Smooth muscle cell (in vitro differentiated cells): ENCODE measurements around the gene CCDC158. TPM values are rescaled to one million over a fixed set of nuclear protein-coding genes. Genes with fewer than 3 reads are reported as not detected.
"Not testable (repeated sequence)": the region's sequence is repeated elsewhere in the genome, so short reads cannot be mapped to it uniquely, and the experiment has no call there.

ENCODE experiments used
- DNase-seq: peaks from one replicate; lab custom pipeline; 2025; ENCODE audit not compliant: unreplicated experiment; lab: John Stamatoyannopoulos, UW
- H2AFZ ChIP-seq: fragments of 200-600 bp; sonication (generic); 2 replicates; pipeline ENCODE4 v1.6.0; 2016; ENCODE audit warnings: antibody characterized with exemption, low read depth, mild to moderate bottlenecking
- H3F3A ChIP-seq: fragments of 200-600 bp; sonication (generic); 2 replicates; pipeline ENCODE4 v1.6.0; 2017; ENCODE audit warnings: antibody characterized with exemption, low read depth
- H3K27ac ChIP-seq: fragments of 200-600 bp; sonication (generic); 2 replicates; pipeline ENCODE4 v1.5.1; 2016; ENCODE audit warnings: low read depth, mild to moderate bottlenecking
- H3K27me3 ChIP-seq: fragments of 200-600 bp; sonication (generic); 2 replicates; pipeline ENCODE4 v1.6.1; 2016; ENCODE audit warnings: low read depth, mild to moderate bottlenecking
- H3K36me3 ChIP-seq: fragments of 200-600 bp; sonication (generic); 2 replicates; pipeline ENCODE4 v1.5.1; 2016; ENCODE audit warnings: low read depth
- H3K4me1 ChIP-seq: fragments of 200-600 bp; sonication (generic); 2 replicates; pipeline ENCODE4 v1.5.1; 2016; ENCODE audit warnings: low read depth
- H3K4me2 ChIP-seq: fragments of 200-600 bp; sonication (generic); 2 replicates; pipeline ENCODE4 v1.6.0; 2016; ENCODE audit warnings: mild to moderate bottlenecking
- H3K4me3 ChIP-seq: fragments of 200-600 bp; sonication (generic); 2 replicates; pipeline ENCODE4 v1.5.1; 2016; ENCODE audit warnings: mild to moderate bottlenecking
- H3K79me2 ChIP-seq: fragments of 200-600 bp; sonication (generic); 2 replicates; pipeline ENCODE4 v1.6.0; 2016; ENCODE audit warnings: low read depth, mild to moderate bottlenecking
- H3K9ac ChIP-seq: fragments of 200-600 bp; sonication (generic); 2 replicates; pipeline ENCODE4 v1.6.0; 2016; ENCODE audit warnings: low read depth
- H3K9me3 ChIP-seq: fragments of 200-600 bp; sonication (generic); replicated peaks from 2 replicates; pipeline ENCODE4 v1.5.1; 2016; ENCODE audit warnings: low read depth
- H4K20me1 ChIP-seq: fragments of 200-600 bp; sonication (generic); 2 replicates; pipeline ENCODE4 v1.6.0; 2016; ENCODE audit warnings: low read depth
- WGBS: methylation state at CpG from one replicate; pipeline ENCODE4 v1.1.7; 2016; ENCODE audit warnings: low lambda C conversion rate; 5-methylcytosine and 5-hydroxymethylcytosine counted together
- polyA plus RNA-seq: library from polyadenylated mRNA; unstranded; fragments of >200 nt; fragmentation: Nextera tagmentation; extraction: Ambion mirVana; gene quantifications from 2 replicates; pipeline ENCODE4 v1.2.1, GENCODE V29; 2016
- total RNA-seq: library from RNA; depleted of rRNA; stranded (reverse); fragments of >200 nt; gene quantifications from 2 replicates; pipeline ENCODE4 v1.2.3, GENCODE V29; 2014
- TF ChIP-seq, protein P1 (sequence below): fragments of 200-600 bp; sonication (generic); IDR thresholded peaks from 2 replicates; pipeline ENCODE4 v1.5.1; 2017; ENCODE audit warnings: borderline replicate concordance, mild to moderate bottlenecking, antibody characterized with exemption; ENCODE audit not compliant: insufficient read depth, poor library complexity, severe bottlenecking

Gene CCDC158
- total and polyA plus RNA-seq, 2 experiments from 2014 or later: not detected

DNA sequence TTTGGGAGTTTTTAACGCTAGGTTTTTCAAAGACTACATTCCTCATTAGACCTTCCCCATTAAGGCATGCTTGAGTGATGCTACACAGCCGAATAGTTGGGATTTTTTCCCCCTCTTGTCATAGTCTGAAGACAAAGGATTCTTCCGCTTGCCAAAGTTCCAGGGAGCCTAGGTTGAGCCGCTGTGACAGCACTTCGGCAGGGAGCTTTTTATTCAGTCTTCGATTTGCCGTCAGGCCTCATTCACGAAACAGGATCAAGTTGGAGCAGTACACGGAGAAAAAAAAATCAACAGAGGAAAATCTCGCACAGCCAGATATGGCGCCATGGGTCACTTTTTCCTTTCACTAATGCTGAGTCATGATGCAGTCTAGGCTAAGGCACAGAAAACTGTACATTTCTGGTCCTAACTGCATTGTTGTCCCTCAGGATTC lies 38.4 kb upstream of the CCDC158 start:
- Histone ChIP-seq H2AFZ (peak overlapping the region; percentile 75), H3K4me2 (peak overlapping the region; percentile 56), H3K9ac (peak overlapping the region; percentile 79), H3K27ac (peak overlapping the region; percentile 94), H3K9me3 (no peaks in the 10 kb centered on the region), H3F3A (no peaks in the 10 kb centered on the region), H3K4me3 (no peak overlapping the region), H4K20me1 (no peaks in the 10 kb centered on the region), H3K27me3 (no peaks in the 10 kb centered on the region), H3K4me1 (peaks cover 34% of the 10 kb centered on the region), H3K36me3 (no peaks in the 10 kb centered on the region), H3K79me2 (no peaks in the 10 kb centered on the region)
- DNase-seq: no peak
- WGBS: 4% methylated on average over 11 of the region's 11 CpGs
- TF ChIP-seq, protein P1, sequence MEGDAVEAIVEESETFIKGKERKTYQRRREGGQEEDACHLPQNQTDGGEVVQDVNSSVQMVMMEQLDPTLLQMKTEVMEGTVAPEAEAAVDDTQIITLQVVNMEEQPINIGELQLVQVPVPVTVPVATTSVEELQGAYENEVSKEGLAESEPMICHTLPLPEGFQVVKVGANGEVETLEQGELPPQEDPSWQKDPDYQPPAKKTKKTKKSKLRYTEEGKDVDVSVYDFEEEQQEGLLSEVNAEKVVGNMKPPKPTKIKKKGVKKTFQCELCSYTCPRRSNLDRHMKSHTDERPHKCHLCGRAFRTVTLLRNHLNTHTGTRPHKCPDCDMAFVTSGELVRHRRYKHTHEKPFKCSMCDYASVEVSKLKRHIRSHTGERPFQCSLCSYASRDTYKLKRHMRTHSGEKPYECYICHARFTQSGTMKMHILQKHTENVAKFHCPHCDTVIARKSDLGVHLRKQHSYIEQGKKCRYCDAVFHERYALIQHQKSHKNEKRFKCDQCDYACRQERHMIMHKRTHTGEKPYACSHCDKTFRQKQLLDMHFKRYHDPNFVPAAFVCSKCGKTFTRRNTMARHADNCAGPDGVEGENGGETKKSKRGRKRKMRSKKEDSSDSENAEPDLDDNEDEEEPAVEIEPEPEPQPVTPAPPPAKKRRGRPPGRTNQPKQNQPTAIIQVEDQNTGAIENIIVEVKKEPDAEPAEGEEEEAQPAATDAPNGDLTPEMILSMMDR: no peak

DNA sequence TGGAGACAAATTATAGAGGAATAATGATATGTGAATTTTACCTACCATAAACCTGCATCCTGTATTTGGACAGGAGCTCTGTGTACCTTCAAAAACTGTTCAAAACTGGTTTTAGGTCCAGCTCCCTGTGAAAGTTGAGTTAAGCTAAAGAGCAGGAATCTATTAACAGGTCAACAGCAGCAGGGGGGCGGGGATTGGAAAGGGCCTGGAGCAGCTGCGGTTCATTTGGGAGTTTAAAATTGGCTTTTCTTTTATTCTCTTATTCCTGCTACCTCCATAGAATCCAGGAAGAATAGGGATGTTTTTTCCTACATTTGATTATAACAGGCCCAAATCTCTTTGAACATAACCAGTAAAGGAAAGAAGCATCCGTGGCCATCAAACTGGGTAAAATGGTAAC lies 37.9 kb upstream of the CCDC158 start:
- no peaks in the 10 kb centered on the region for H3K36me3 ChIP-seq
- no peaks in the 10 kb centered on the region for H3K27me3 ChIP-seq
- H4K20me1 ChIP-seq: no peaks in the 10 kb centered on the region
- peak overlapping the region; percentile 56 for H3K4me2 ChIP-seq
- no peak for DNase-seq
- H3K27ac ChIP-seq: peak overlapping the region; percentile 94
- TF ChIP-seq, protein P1: no peak
- H3K9me3 ChIP-seq: no peaks in the 10 kb centered on the region
- no peaks in the 10 kb centered on the region for H3F3A ChIP-seq
- 19% methylated on average over 3 of the region's 3 CpGs for WGBS
- no peak overlapping the region for H3K4me3 ChIP-seq
- H3K79me2 ChIP-seq: no peaks in the 10 kb centered on the region
- H3K4me1 ChIP-seq: peaks cover 34% of the 10 kb centered on the region
- H3K9ac ChIP-seq: peak overlapping the region; percentile 79
- H2AFZ ChIP-seq: peak overlapping the region; percentile 75

DNA sequence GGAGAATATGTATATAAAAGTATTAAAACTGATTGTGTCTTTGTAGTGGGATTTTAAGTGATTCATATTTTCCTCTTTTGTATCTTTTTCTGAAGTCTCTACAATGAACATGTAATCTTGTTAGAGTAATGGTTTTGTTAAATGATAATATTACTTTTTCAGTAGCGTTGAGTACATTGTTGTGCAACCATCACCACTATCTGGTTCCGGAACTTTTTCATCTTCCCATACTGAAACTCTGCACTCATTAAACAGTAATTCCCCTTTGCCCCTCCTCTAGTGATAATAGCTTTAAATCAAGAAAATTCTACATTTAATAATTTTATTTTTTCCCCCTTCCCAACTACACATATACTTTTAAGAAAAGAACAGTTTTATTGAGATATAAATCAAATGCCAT lies 37.4 kb upstream of the CCDC158 start:
- no peaks in the 10 kb centered on the region for H3F3A ChIP-seq
- H3K79me2 ChIP-seq: no peaks in the 10 kb centered on the region
- TF ChIP-seq, protein P1: no peak
- peak overlapping the region; percentile 75 for H2AFZ ChIP-seq
- H3K27ac ChIP-seq: peak overlapping the region; percentile 94
- peak overlapping the region; percentile 79 for H3K9ac ChIP-seq
- H3K36me3 ChIP-seq: no peaks in the 10 kb centered on the region
- WGBS: 46% methylated on average over 2 of the region's 2 CpGs
- H3K4me1 ChIP-seq: peaks cover 34% of the 10 kb centered on the region
- H4K20me1 ChIP-seq: no peaks in the 10 kb centered on the region
- H3K9me3 ChIP-seq: no peaks in the 10 kb centered on the region
- no peak for DNase-seq
- H3K4me3 ChIP-seq: no peak overlapping the region
- H3K27me3 ChIP-seq: no peaks in the 10 kb centered on the region
- peak overlapping the region; percentile 56 for H3K4me2 ChIP-seq

DNA sequence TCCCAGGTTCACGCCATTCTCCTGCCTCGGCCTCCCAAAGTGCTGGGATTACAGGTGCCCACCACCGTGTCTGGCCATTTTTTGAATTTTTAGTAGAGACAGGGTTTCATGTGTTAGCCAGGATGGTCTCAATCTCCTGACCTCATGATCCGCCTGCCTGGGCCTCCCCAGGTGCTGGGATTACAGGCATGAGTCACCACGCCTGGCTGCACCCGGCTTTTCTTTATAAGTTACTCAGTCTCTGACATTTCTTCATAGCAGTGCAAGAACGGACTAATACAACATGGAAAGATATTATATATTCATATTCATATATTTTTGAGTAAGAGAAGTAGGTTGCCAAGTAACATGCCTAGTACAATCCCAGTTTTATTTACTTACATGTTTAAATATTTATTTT lies 36.9 kb upstream of the CCDC158 start:
- 65% methylated on average over 7 of the region's 7 CpGs for WGBS
- Histone ChIP-seq H4K20me1 (no peaks in the 10 kb centered on the region), H2AFZ (no peak overlapping the region), H3F3A (no peaks in the 10 kb centered on the region), H3K4me2 (peak overlapping the region; percentile 56), H3K36me3 (no peaks in the 10 kb centered on the region), H3K79me2 (no peaks in the 10 kb centered on the region), H3K27me3 (no peaks in the 10 kb centered on the region), H3K4me3 (no peak overlapping the region), H3K4me1 (peaks cover 34% of the 10 kb centered on the region), H3K9ac (peak overlapping the region; percentile 79), H3K9me3 (no peaks in the 10 kb centered on the region), H3K27ac (peak overlapping the region; percentile 94)
- no peak for DNase-seq
- TF ChIP-seq, protein P1: no peak

DNA sequence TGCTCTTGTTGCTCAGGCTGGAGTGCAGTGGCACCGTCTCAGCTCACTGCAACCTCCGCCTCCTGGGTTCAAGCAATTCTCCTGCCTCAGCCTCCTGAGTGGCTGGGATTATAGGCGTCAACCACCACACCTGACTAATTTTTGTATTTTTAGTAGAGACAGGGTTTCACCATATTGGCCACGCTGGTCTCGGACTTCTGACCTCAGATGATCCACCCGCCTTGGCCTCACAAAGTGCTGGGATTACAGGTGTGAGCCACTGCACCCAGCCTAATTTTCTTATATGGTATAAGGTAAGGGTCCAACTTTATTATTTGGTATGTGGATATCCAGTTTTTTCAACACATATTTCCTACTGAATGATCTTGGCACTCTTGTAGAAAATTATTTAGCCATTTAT lies 33.1 kb upstream of the CCDC158 start:
- not testable (repeated sequence) for H3K36me3 ChIP-seq, H3F3A ChIP-seq, H3K9me3 ChIP-seq, H3K27me3 ChIP-seq, H3K79me2 ChIP-seq, H3K27ac ChIP-seq, H4K20me1 ChIP-seq, H2AFZ ChIP-seq, H3K4me3 ChIP-seq, H3K4me2 ChIP-seq, DNase-seq, H3K9ac ChIP-seq
- 95% methylated on average over 6 of the region's 6 CpGs for WGBS
- H3K4me1 ChIP-seq: peaks cover 26% of the 10 kb centered on the region
